ENCODE results near the gene PMVK. TPM values are rescaled to one million over a fixed set of nuclear protein-coding genes. Genes with fewer than 3 reads are reported as not detected.

Gene PMVK
- total RNA-seq, 1 experiment from 2014 or later = 26.8 TPM

DNA sequence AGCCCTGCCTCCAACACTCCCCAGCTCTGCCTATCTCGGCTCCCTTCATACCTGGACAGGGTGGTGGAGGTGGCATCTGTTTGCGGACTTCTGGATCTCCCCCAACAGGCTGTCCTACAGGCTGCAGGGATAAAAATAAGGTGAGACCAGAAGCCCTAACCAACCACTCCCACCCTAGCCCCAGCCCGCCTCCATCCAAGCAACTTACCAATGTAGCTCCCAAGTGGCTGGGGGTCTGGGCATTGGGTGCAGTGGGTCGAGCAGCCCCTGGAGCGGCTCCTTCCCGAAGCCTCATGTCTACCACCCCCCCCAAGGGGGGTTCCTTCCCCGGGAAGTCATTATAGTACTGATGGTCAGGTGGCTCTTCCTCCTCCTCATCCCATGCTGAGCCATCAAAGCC, 29.6 kb upstream of the PMVK start (continued):
- TF ChIP-seq IRF2 (CRISPR knock-in tag; IDR thresholded peaks at IDR 0.05; ENCODE audit: borderline replicate concordance, low read depth) (no peak), PRRX2 (CRISPR knock-in tag; IDR thresholded peaks at IDR 0.05) (no peak), CREB1 (CRISPR knock-in tag; IDR thresholded peaks at IDR 0.05) (no peak), ZNF671 (CRISPR knock-in tag; IDR thresholded peaks at IDR 0.05) (no peak), TEAD4 (CRISPR knock-in tag; IDR thresholded peaks at IDR 0.05) (no peak)
- TF ChIP-seq, protein P1, sequence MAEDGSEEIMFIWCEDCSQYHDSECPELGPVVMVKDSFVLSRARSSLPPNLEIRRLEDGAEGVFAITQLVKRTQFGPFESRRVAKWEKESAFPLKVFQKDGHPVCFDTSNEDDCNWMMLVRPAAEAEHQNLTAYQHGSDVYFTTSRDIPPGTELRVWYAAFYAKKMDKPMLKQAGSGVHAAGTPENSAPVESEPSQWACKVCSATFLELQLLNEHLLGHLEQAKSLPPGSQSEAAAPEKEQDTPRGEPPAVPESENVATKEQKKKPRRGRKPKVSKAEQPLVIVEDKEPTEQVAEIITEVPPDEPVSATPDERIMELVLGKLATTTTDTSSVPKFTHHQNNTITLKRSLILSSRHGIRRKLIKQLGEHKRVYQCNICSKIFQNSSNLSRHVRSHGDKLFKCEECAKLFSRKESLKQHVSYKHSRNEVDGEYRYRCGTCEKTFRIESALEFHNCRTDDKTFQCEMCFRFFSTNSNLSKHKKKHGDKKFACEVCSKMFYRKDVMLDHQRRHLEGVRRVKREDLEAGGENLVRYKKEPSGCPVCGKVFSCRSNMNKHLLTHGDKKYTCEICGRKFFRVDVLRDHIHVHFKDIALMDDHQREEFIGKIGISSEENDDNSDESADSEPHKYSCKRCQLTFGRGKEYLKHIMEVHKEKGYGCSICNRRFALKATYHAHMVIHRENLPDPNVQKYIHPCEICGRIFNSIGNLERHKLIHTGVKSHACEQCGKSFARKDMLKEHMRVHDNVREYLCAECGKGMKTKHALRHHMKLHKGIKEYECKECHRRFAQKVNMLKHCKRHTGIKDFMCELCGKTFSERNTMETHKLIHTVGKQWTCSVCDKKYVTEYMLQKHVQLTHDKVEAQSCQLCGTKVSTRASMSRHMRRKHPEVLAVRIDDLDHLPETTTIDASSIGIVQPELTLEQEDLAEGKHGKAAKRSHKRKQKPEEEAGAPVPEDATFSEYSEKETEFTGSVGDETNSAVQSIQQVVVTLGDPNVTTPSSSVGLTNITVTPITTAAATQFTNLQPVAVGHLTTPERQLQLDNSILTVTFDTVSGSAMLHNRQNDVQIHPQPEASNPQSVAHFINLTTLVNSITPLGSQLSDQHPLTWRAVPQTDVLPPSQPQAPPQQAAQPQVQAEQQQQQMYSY (CRISPR knock-in tag; IDR thresholded peaks at IDR 0.05) = no peak
- TF ChIP-seq, protein P2, sequence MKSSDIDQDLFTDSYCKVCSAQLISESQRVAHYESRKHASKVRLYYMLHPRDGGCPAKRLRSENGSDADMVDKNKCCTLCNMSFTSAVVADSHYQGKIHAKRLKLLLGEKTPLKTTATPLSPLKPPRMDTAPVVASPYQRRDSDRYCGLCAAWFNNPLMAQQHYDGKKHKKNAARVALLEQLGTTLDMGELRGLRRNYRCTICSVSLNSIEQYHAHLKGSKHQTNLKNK (CRISPR knock-in tag; IDR thresholded peaks at IDR 0.05) = no peak
- TF ChIP-seq, protein P3, sequence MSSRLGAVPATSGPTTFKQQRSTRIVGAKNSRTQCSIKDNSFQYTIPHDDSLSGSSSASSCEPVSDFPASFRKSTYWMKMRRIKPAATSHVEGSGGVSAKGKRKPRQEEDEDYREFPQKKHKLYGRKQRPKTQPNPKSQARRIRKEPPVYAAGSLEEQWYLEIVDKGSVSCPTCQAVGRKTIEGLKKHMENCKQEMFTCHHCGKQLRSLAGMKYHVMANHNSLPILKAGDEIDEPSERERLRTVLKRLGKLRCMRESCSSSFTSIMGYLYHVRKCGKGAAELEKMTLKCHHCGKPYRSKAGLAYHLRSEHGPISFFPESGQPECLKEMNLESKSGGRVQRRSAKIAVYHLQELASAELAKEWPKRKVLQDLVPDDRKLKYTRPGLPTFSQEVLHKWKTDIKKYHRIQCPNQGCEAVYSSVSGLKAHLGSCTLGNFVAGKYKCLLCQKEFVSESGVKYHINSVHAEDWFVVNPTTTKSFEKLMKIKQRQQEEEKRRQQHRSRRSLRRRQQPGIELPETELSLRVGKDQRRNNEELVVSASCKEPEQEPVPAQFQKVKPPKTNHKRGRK (CRISPR knock-in tag; IDR thresholded peaks at IDR 0.05; ENCODE audit: borderline replicate concordance) = no peak
- TF ChIP-seq, protein P4, sequence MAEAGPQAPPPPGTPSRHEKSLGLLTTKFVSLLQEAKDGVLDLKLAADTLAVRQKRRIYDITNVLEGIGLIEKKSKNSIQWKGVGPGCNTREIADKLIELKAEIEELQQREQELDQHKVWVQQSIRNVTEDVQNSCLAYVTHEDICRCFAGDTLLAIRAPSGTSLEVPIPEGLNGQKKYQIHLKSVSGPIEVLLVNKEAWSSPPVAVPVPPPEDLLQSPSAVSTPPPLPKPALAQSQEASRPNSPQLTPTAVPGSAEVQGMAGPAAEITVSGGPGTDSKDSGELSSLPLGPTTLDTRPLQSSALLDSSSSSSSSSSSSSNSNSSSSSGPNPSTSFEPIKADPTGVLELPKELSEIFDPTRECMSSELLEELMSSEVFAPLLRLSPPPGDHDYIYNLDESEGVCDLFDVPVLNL (CRISPR knock-in tag; IDR thresholded peaks at IDR 0.05; ENCODE audit: borderline replicate concordance, low read depth) = no peak

DNA sequence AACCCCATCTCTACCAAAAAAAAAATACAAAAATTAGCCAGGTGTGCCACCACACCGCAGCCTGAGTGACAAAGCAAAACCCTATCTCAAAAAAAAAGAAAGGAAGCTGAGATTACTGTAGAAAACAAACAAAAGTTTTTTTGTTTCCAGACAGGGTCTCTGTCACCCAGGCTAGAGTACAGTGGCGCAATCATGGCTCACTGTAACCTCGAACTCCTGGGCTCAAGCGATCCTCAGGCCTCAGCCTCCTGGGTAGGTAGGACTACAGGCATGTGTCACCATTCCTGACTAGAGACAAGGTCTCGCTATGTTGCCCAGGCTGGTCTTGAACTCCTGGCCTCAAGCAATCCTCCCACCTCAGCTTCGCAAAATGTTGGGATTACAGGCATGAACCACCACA, 27.8 kb upstream of the PMVK start:
- peaks cover 37% of the 10 kb centered on the region for H3K4me1 Mint-ChIP-seq
- H3K36me3 Mint-ChIP-seq = peaks cover 57% of the 10 kb centered on the region
- no peak overlapping the region for H3K27ac Mint-ChIP-seq
- no peak for ATAC-seq
- TF ChIP-seq, protein P5, sequence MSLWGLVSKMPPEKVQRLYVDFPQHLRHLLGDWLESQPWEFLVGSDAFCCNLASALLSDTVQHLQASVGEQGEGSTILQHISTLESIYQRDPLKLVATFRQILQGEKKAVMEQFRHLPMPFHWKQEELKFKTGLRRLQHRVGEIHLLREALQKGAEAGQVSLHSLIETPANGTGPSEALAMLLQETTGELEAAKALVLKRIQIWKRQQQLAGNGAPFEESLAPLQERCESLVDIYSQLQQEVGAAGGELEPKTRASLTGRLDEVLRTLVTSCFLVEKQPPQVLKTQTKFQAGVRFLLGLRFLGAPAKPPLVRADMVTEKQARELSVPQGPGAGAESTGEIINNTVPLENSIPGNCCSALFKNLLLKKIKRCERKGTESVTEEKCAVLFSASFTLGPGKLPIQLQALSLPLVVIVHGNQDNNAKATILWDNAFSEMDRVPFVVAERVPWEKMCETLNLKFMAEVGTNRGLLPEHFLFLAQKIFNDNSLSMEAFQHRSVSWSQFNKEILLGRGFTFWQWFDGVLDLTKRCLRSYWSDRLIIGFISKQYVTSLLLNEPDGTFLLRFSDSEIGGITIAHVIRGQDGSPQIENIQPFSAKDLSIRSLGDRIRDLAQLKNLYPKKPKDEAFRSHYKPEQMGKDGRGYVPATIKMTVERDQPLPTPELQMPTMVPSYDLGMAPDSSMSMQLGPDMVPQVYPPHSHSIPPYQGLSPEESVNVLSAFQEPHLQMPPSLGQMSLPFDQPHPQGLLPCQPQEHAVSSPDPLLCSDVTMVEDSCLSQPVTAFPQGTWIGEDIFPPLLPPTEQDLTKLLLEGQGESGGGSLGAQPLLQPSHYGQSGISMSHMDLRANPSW (CRISPR knock-in tag; conservative IDR thresholded peaks at IDR 0.05; ENCODE audit: low read depth) = no peak
- CTCF ChIA-PET = no interaction called here
- POLR2A ChIA-PET = interaction anchor here (1.4 to 1.5 kb wide), 2 partner anchors 9 to 30 kb away, joined by 4 read pairs; no protein-coding TSS in a partner anchor
- no peaks in the 10 kb centered on the region for H3K9me3 Mint-ChIP-seq
- no peaks in the 10 kb centered on the region for H3K27me3 Mint-ChIP-seq (ENCODE audit: low read depth)
- H3K4me3 Mint-ChIP-seq = no peak overlapping the region
- no peak for DNase-seq (ENCODE audit: low spot score)

DNA sequence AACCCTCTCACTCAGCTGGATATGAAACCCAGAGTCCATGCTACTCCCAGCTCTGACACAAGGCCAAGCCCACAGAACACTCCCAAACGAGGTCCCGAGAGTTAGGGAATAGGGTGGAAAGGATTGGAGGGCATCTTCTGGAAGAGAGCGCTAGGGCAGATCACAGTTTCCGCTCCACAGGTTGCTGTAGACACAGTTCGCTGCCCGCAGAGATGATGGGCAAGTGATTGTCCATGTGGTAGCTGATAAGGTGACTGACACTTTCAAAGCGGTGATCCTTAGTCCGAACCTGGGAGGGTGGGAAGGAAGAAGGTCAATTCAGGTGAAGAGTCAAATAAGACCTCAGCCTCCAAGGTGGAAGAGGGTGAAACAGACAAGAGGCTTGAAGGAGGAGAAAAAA, 27.1 kb upstream of the PMVK start:
- ATAC-seq = no peak
- DNase-seq (ENCODE audit: low spot score) = no peak
- Mint-ChIP-seq H3K4me3 (no peak overlapping the region), H3K27ac (peak overlapping the region; percentile 67), H3K9me3 (no peaks in the 10 kb centered on the region), H3K27me3 (ENCODE audit: low read depth) (no peaks in the 10 kb centered on the region), H3K4me1 (peaks cover 29% of the 10 kb centered on the region), H3K36me3 (peaks cover 57% of the 10 kb centered on the region)
- TF ChIP-seq SMAD3 (CRISPR knock-in tag; IDR thresholded peaks at IDR 0.05; ENCODE audit: borderline replicate concordance) = no peak
- no peak for TF ChIP-seq PRRX2 (CRISPR knock-in tag; IDR thresholded peaks at IDR 0.05)
- TF ChIP-seq, protein P6, sequence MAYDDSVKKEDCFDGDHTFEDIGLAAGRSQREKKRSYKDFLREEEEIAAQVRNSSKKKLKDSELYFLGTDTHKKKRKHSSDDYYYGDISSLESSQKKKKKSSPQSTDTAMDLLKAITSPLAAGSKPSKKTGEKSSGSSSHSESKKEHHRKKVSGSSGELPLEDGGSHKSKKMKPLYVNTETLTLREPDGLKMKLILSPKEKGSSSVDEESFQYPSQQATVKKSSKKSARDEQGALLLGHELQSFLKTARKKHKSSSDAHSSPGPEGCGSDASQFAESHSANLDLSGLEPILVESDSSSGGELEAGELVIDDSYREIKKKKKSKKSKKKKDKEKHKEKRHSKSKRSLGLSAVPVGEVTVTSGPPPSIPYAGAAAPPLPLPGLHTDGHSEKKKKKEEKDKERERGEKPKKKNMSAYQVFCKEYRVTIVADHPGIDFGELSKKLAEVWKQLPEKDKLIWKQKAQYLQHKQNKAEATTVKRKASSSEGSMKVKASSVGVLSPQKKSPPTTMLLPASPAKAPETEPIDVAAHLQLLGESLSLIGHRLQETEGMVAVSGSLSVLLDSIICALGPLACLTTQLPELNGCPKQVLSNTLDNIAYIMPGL (CRISPR knock-in tag; IDR thresholded peaks at IDR 0.05) = no peak
- no peak for TF ChIP-seq ATF1 (CRISPR knock-in tag; IDR thresholded peaks at IDR 0.05)
- POLR2A ChIA-PET = interaction anchor here (1.4 to 3.2 kb wide), 4 partner anchors 10 to 31 kb away, joined by 4 to 11 read pairs (median 7); partner anchors contain the start of gene FLAD1
- CTCF ChIA-PET = interaction anchor here (4.1 kb wide), 1 partner anchor 36 kb away, joined by 25 read pairs; no protein-coding TSS in a partner anchor
